SK-N-SH (cell line): ENCODE measurements around the gene CENPT.

Experiments
- CHD2 ChIP-seq: fragments of 150-350 bp; IDR thresholded peaks from 2 replicates; pipeline ENCODE4 v1.6.1; 2018; ENCODE audit warnings: low read length; ENCODE audit not compliant: partially characterized antibody
- JUND ChIP-seq: IDR thresholded peaks from 2 replicates; pipeline ENCODE4 v1.4.0; 2012
- MAX ChIP-seq: IDR thresholded peaks from 2 replicates; pipeline ENCODE4 v1.4.0; 2012; ENCODE audit warnings: low read depth
- POLR2AphosphoS5 ChIP-seq: IDR thresholded peaks from 2 replicates; pipeline ENCODE4 v1.6.1; 2012; ENCODE audit warnings: low read depth, low read length
- RAD21 ChIP-seq: IDR thresholded peaks from 2 replicates; pipeline ENCODE4 v1.6.1; 2012; ENCODE audit warnings: mild to moderate bottlenecking, low read length
- SIN3A ChIP-seq: IDR thresholded peaks from 2 replicates; pipeline ENCODE4 v1.6.1; 2012; ENCODE audit warnings: low read depth, mild to moderate bottlenecking, low read length, moderate library complexity, borderline replicate concordance
- SMC3 ChIP-seq: IDR thresholded peaks from 2 replicates; pipeline ENCODE4 v1.6.1; 2012; ENCODE audit warnings: low read depth, low read length, improper control_type of control experiment
- TAF1 ChIP-seq: IDR thresholded peaks from 2 replicates; pipeline ENCODE4 v1.6.1; 2012; ENCODE audit warnings: low read depth, mild to moderate bottlenecking, low read length, moderate library complexity, borderline replicate concordance
- TCF12 ChIP-seq: IDR thresholded peaks from 2 replicates; pipeline ENCODE4 v1.4.0; 2012
- TEAD4 ChIP-seq: IDR thresholded peaks from 2 replicates; pipeline ENCODE4 v1.4.0; 2012; ENCODE audit warnings: mild to moderate bottlenecking, borderline replicate concordance; ENCODE audit not compliant: insufficient read depth
- USF2 ChIP-seq: fragments of 150-350 bp; IDR thresholded peaks from 2 replicates; pipeline ENCODE4 v1.6.1; 2017; ENCODE audit warnings: antibody characterized with exemption, low read length, low read depth, borderline replicate concordance
- YY1 ChIP-seq: IDR thresholded peaks from 2 replicates; pipeline ENCODE4 v1.4.0; 2012; ENCODE audit warnings: low read depth, mild to moderate bottlenecking
- TF ChIP-seq, protein P1 (sequence below): fragments of 200-600 bp; sonication (generic); IDR thresholded peaks from 2 replicates; pipeline ENCODE4 v1.6.1; 2017; ENCODE audit warnings: antibody characterized with exemption, mild to moderate bottlenecking, moderate library complexity

DNA sequence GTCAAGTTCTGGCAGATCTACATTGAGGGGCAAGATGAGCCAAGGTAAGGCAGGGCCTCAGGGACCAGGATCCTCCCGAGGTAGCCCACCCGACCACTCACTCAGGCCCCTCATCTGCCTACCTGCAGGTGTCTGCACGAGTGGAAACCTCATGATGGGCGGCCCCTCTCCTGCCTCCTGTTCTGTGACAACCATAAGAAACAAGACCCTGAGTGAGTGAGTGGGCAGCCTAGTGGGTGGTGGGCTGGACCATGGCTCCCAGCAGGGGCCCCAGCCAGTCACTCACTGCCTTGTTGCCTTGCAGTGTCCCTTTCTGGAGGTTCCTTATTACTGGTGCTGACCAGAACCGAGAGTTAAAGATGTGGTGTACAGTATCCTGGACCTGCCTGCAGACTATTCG lies 30.7 kb upstream of the CENPT start:
- TF ChIP-seq YY1, result no peak
- TF ChIP-seq, protein P1, sequence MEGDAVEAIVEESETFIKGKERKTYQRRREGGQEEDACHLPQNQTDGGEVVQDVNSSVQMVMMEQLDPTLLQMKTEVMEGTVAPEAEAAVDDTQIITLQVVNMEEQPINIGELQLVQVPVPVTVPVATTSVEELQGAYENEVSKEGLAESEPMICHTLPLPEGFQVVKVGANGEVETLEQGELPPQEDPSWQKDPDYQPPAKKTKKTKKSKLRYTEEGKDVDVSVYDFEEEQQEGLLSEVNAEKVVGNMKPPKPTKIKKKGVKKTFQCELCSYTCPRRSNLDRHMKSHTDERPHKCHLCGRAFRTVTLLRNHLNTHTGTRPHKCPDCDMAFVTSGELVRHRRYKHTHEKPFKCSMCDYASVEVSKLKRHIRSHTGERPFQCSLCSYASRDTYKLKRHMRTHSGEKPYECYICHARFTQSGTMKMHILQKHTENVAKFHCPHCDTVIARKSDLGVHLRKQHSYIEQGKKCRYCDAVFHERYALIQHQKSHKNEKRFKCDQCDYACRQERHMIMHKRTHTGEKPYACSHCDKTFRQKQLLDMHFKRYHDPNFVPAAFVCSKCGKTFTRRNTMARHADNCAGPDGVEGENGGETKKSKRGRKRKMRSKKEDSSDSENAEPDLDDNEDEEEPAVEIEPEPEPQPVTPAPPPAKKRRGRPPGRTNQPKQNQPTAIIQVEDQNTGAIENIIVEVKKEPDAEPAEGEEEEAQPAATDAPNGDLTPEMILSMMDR, result no peak
- TF ChIP-seq POLR2AphosphoS5, result no peak
- TF ChIP-seq TEAD4, result no peak
- no peak for TF ChIP-seq CHD2
- no peak for TF ChIP-seq TAF1
- no peak for TF ChIP-seq MAX
- TF ChIP-seq SMC3, result no peak
- no peak for TF ChIP-seq USF2
- no peak for TF ChIP-seq RAD21
- TF ChIP-seq SIN3A, result no peak
- no peak for TF ChIP-seq JUND
- no peak for TF ChIP-seq TCF12
